NCI-H146 treated with DMSO at 0.1 percent for 48 hours (cell line): Measurements from ENCODE around the gene ADD3.
A peak's percentile ranks its signal among the peaks of the same experiment; 100 is the strongest.

Experiments used
- DNase-seq: peaks from one replicate; lab custom pipeline; 2025; ENCODE audit not compliant: unreplicated experiment; lab: John Stamatoyannopoulos, UW

The ADD3 gene

DNA sequence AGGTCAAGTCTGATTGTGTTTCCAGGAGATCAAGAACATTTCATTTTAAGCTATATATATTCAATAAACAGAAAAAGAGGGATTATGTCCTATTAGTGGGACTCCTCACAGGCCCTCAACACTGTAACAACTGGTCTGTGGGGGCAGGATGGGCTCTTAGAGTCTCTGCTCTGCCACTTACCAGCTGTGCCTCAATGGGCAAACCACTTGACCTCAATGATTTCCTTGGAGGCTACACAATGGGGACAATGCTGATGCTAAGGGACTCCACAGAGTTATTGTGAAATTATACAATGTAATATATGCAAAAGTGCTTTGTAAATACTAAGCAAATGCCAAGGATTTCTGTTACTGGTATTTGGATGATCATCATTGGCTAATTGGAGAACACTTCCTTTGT lies 166.4 kb downstream of the ADD3 start:
- DNase-seq, result peak; percentile 52

DNA sequence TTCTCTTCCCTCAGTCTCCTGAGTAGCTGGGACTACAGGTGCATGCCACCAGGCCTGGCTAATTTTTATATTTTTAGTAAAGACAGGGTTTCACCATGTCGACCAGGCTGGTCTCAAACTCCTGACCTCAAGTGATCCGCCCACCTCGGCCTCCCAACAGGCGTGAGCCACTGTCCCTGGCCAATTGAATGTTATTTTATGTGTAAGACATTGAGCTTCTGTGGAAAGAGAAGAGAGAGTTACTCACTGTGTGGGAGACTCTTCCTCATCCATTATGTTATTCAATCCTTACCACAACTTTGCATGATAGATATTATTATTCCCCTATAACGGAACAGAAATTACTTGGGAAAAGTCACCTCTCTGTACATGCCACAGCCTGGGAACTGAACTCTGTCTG lies 167.0 kb downstream of the ADD3 start:
- no peak for DNase-seq

DNA sequence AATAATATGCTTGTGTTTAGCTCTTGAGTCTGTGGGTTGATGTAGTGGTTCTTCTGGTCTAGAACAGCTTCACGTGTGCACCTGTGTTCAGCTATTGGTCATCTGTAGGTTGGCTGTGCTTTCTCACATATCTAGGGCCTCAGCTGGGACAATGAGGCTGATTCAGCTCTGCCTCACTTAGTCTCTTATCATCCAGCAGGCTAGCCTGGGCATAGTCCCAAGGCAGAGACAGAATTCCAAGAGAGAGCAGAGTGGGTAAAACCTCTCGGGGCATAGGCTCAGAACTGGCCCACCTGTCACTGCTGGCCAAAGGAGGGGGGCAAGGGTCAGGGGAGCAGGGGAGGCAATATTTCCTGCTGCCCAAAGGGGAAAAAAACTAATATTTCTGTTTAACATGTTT lies 167.6 kb downstream of the ADD3 start:
- no peak for DNase-seq

DNA sequence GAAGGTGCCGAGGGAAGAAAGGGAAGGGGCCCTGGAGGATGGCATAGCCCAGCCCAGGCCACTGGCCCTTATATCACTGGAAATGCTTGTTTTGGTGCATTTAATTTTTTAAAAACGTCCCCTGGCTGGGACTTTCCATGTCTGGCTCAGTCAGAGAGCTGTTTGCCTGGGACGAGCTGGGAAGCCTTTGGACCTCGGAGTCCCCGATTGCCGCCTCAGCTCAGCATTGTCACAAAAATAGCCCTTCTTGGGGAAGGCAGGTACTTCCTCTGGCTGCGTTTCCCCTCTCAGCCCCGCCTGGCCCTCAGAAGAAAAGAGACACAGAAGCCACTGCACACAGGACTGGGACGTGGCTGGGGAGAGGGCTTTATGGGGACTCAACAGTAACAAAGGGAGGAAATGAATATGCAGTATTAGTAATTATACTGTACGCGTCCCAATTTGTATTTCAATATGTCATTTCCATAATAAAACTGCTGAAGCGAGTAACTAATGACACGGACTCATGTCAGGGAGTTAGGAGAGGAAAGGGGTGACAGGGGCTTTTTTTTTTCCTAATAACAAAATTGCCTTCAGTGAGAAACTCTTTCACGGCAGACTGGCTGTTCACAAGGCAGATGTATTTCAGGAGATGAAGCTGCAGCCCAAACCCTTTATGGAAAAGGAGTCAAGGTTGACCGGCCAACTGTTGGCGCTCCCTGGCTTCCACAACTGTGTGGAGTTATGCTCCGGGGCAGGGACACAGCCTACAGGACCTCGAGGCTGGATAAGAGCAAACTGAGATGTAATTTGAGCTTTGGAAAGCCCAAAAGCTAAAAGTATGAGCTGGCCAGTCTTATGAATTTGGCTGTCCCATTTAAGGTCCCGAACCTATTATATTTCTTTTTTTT lies 168.6 kb downstream of the ADD3 start:
- no peak for DNase-seq

DNA sequence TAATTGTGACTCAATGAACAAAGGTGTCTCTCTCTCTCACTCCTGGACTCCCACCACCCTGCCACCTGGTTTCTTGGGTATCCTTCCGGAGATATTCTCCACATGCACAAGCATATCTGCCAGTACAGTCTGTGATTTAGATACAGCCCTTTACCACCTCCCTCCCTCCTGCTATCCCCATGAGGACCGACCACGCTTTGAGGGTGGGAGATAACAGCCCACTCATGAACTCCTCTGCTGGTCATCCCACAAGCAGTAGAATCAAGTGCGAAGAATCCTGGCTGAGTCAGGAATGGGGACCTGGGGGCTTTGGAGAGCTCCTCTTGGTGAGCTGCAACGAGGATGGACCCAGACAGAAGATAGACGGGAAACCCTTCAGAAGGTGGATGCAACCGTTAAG lies 171.4 kb downstream of the ADD3 start:
- DNase-seq, result no peak

DNA sequence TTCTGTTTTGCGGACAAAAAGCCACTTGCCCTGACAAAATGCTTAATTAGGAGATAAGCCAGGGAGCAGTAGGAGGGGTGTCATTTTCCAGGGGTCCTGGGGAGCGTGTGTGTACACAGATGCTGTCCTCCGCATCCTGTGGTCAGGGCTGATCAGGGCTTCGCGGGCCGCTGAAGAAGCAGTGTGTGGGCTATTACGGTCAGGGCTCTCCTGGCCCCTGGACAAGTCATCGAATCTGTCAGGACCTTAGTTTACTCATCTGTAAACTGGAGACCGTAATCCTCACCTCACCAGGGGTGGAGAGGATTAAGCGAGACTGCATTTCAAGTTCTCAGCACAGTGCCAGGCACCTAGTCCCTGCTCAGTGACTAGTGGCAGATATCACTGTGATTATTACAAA lies 173.7 kb downstream of the ADD3 start:
- DNase-seq, result no peak

DNA sequence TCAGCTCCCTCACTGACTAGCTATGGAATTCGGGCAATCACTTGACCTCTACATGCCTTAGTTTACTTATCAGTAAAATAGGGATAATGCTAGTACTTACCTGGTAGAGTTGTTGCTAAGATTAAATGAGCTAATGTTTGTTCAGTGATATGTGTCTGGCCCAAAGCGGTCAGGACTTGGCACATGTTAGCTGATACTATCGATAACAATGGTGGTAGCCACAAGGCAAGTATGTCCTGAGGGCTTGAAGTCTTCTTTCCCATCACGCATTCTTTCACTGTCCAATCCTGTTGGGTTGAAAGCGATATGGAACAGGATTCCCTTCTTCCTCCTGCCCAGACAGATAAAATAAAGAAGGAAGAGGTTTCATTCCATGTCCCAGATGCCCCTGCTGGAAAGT lies 174.1 kb downstream of the ADD3 start:
- no peak for DNase-seq

DNA sequence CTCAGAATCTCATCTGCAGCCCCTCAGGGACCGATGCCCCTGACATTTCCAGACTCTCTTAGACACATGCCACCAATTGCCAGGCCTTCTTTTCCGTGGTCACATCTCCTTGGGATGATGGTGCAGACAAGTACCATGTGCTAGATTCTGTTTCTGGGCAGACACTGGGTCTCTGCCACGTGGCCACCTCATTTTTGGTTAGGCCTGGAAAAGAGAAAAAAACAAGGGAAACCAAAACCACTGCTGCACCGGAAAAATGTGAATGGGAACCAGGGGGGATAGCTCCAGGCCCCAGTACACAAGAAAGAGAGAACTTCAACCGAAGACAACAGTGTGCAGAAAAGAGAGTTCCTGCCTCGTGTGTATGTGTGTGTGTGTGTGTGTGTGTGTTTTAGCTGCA lies 176.6 kb downstream of the ADD3 start:
- DNase-seq, result no peak
